GM19455 (cell line): ENCODE results near the gene INTS6.

ENCODE experiments used
- ATAC-seq: cut with Tn5 transposase; IDR thresholded peaks from one replicate; pipeline ENCODE4 v1.9.1; 2021; ENCODE audit not compliant: unreplicated experiment

Gene INTS6

GRCh38 chr13:51349016-51349415 is 103.8 kb downstream of the INTS6 start:
- no peak for ATAC-seq

GRCh38 chr13:51348069-51348967 is 104.5 kb downstream of the INTS6 start:
- no peak for ATAC-seq

DNA sequence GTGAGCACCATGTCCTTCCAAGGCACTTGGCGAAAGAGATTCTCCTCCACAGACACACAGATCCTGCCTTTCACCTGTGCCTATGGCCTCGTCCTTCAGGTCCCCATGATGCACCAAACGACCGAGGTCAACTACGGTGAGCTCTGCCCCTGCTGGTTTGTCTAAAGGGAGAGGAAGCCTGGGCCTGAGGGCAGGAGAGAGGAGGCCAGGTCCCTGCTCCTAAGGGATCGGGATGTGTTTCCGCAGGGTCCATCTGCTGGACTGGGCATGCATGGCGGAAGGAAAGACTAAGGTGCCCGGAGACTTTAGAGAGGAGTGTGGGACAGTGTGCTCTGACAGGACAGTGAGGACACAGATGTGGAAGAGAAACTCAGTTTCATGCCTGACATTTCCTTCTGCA is 105.7 kb downstream of the INTS6 start:
- no peak for ATAC-seq

GRCh38 chr13:51346397-51346796 is 106.4 kb downstream of the INTS6 start:
- ATAC-seq, result no peak

- ATAC-seq, result no peak
Measured at GRCh38 chr13:51343475-51343874, 109.4 kb downstream of the INTS6 start.

DNA sequence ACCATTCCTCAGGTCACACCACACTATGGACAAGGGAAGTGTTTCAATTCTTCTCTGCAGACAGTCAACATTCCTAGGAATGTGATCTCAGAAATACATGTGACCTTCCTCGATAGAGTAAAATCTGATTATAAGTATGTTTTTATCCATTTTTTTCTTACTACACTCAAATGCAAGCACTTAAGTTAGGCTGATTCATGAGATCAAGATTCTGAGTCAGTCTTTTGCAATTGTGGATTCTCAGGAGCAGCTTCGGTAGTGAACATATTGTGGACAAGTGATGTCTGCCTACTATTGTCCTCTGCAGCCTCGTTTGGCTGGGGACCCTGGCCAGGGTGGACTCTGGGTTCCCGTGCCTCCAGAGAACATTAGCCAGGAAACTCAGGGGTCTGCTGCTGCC is 110.1 kb downstream of the INTS6 start:
- ATAC-seq, result no peak

- no peak for ATAC-seq
Measured at GRCh38 chr13:51341791-51342190, 111.0 kb downstream of the INTS6 start.

- ATAC-seq, result no peak
Measured at GRCh38 chr13:51341232-51341631, 111.6 kb downstream of the INTS6 start.

GRCh38 chr13:51339952-51340732 is 112.7 kb downstream of the INTS6 start:
- no peak for ATAC-seq

DNA sequence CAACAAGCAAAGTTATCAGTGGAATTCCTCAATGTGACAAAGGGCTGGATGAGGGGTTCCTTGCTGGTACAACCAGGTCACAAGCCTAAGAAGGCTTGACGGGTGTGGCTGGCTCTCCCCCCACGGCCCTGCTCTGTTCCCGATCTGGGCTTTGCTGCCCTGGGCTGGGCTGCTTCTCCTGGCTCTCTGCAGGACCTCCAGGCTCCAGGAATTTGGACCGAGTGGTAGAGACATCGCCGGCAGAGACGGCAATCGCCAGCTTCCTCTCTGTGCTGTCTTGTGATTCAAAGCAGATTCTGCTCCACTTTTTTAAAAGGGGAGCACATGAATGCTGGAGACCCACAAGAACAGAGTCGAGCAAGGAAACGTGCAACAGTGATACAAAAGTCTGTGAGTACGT is 113.5 kb downstream of the INTS6 start, which contains the start of gene SERPINE3:
Gene SERPINE3, plus strand, starts transcription at position 338 of the 400 bp plus-strand sequence. CDS start 1,401 bp downstream, outside the sequence.
- ATAC-seq, result no peak

GRCh38 chr13:51336746-51337145 is 116.1 kb downstream of the INTS6 start:
- ATAC-seq, result no peak

- no peak for ATAC-seq
Measured at GRCh38 chr13:51333826-51334225, 119.0 kb downstream of the INTS6 start.

GRCh38 chr13:51333421-51333820 is 119.4 kb downstream of the INTS6 start:
- no peak for ATAC-seq

GRCh38 chr13:51332566-51333361 is 120.1 kb downstream of the INTS6 start:
- ATAC-seq, result no peak

- no peak for ATAC-seq
Measured at GRCh38 chr13:51331354-51331861, 121.4 kb downstream of the INTS6 start.

- no peak for ATAC-seq
Measured at GRCh38 chr13:51330791-51331190, 122.0 kb downstream of the INTS6 start.

DNA sequence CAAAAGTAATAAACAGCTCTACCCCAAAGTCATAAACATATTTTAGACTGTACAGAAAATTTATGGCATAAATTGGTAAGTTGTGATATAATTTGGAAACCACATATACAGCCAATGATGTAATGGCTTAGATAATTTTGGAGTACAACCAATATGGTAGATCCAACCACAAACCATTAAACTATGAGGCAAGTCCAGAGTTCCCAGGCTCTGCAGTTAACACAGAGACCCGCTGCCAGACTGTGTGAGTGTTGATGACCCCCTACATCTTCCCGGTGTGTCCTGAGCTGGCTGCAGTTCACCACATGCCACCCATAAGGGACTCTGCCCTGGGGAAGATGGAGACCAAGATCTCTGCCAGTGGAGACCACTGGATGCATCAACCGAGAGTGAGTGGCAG is 123.2 kb downstream of the INTS6 start:
- ATAC-seq, result no peak

DNA sequence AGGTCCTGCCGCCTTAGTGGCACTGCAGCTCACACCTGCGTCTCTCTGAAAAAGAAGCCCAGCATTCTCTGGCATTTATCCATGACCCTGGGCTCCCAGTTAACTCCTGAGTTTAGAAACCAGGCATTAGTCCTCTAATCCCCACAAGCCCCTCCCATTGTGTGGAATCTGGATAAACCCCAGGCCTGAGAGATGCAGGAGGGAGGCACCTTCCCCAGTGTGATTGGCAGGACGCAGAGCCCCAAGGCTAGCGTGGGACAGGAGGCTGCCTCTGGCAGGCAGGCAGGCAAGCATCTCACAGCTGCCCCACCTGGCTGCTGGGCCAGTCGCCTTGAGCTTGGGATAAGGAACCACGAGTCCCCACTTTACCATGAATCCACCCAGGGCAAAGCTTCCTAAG is 124.3 kb downstream of the INTS6 start:
- ATAC-seq, result no peak

GRCh38 chr13:51327961-51328360 is 124.9 kb downstream of the INTS6 start:
- ATAC-seq, result no peak

GRCh38 chr13:51326777-51327176 is 126.1 kb downstream of the INTS6 start:
- no peak for ATAC-seq

DNA sequence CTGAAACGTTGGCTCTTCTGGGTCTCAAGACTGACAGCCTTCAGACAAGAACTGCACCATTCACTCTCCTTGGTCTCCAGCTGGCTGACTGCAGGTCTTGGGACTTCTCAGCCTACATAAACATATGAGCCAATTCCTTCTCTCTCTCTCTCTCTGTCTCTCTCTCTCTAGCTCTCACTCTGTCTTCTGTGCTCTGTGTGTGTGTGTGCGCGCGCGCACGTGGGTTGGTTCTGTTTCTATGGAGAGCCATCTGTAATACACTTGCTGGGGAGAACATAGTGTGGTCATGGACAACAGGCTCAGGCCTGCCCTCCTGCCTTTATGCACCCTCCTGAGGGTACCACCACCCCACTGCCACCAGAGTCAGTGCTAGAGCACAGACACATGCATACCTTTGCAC is 127.0 kb downstream of the INTS6 start:
- ATAC-seq, result no peak
